GM18951 (cell line): ENCODE data around the gene SERGEF.

Experiments used
- POLR2A ChIP-seq: IDR thresholded peaks from 4 replicates; pipeline ENCODE4 v1.6.1; 2011; ENCODE audit warnings: mild to moderate bottlenecking; ENCODE audit not compliant: insufficient read length, insufficient read depth; ENCODE audit errors: extremely low read depth
- in situ Hi-C: fragments of 300-500 bp; cut with MboI; formaldehyde crosslinking; loops from one replicate; pipeline ENCODE4 v1.12.0; 2022; ENCODE audit warnings: low sequenced_read_pairs, mixed read lengths, inconsistent platforms; ENCODE audit not compliant: unreplicated experiment

The SERGEF gene

GRCh38 chr11:18012906-18013781 lies at the start of gene SERGEF:
Gene SERGEF, minus strand, starts transcription at chr11:18013047. Its CDS starts 37 bp downstream, at chr11:18013010.
- in situ Hi-C loops = no loop called here

GRCh38 chr11:18061351-18061750 lies 48.5 kb upstream of the SERGEF start:
- in situ Hi-C loops = no loop called here

More at GRCh38 chr11:18012906-18013781, at the start of gene SERGEF:
- peak; percentile 94 for TF ChIP-seq POLR2A

GRCh38 chr11:18056561-18057181 lies 43.8 kb upstream of the SERGEF start:
- in situ Hi-C loops = no loop called here
- TF ChIP-seq POLR2A = no peak

More at GRCh38 chr11:18061351-18061750, 48.5 kb upstream of the SERGEF start:
- no peak for TF ChIP-seq POLR2A

GRCh38 chr11:18054511-18055103 lies 41.8 kb upstream of the SERGEF start:
- TF ChIP-seq POLR2A = no peak
- in situ Hi-C loops = no loop called here

- in situ Hi-C loops = no loop called here
- no peak for TF ChIP-seq POLR2A
These were observed 38.0 kb upstream of the SERGEF start for GRCh38 chr11:18050848-18051247.

- in situ Hi-C loops = no loop called here
- TF ChIP-seq POLR2A = no peak
These were observed 33.4 kb upstream of the SERGEF start, which contains the start of gene TPH1 for GRCh38 chr11:18046116-18046777. Gene TPH1, minus strand, starts transcription at chr11:18046269. Its CDS starts 5,507 bp downstream, at chr11:18040762.

GRCh38 chr11:18036456-18036855 lies 23.6 kb upstream of the SERGEF start:
- no peak for TF ChIP-seq POLR2A
- in situ Hi-C loops = no loop called here

- no peak for TF ChIP-seq POLR2A
- in situ Hi-C loops = no loop called here
These were observed 14.6 kb upstream of the SERGEF start for GRCh38 chr11:18027475-18027874.

GRCh38 chr11:18022419-18022818 lies 9.6 kb upstream of the SERGEF start:
- in situ Hi-C loops = no loop called here
- TF ChIP-seq POLR2A = no peak

GRCh38 chr11:18019650-18020049 lies 6.8 kb upstream of the SERGEF start:
- in situ Hi-C loops = no loop called here
- TF ChIP-seq POLR2A = no peak

- no peak for TF ChIP-seq POLR2A
- in situ Hi-C loops = no loop called here
These were observed 3.9 kb upstream of the SERGEF start for GRCh38 chr11:18016789-18017188.

GRCh38 chr11:18014876-18015275 lies 2.0 kb upstream of the SERGEF start:
- in situ Hi-C loops = no loop called here
- no peak for TF ChIP-seq POLR2A

GRCh38 chr11:18013790-18014507 lies 1.1 kb upstream of the SERGEF start:
- in situ Hi-C loops = no loop called here
- TF ChIP-seq POLR2A = no peak
